Measurements from ENCODE around the gene PTAR1. TPM values are rescaled to one million over a fixed set of nuclear protein-coding genes. Genes with fewer than 3 reads are reported as not detected.
"Not testable (repeated sequence)": the region's sequence is repeated elsewhere in the genome, so short reads cannot be mapped to it uniquely, and the experiment has no call there.

PTAR1 gene
- polyA plus RNA-seq, 1 experiment = 12.4 TPM

- ChIA-PET CTCF (no interaction called here), POLR2A (no interaction called here)
- no peaks in the 10 kb centered on the region for H3K36me3 ChIP-seq (ENCODE audit: control insufficient read depth, insufficient read depth, low read length)
- no peak for TF ChIP-seq CTCF (IDR thresholded peaks at IDR 0.05; ENCODE audit: insufficient read depth, low read depth, low read length)
- H3K4me3 ChIP-seq (ENCODE audit: low read depth, low read length) = no peak overlapping the region
- DNase-seq (ENCODE audit: low read depth) = no peak
- no peaks in the 10 kb centered on the region for H3K27me3 ChIP-seq (ENCODE audit: control insufficient read depth, insufficient read depth, low read length)
Observed at GRCh38 chr9:69771775-69772418, 12.1 kb upstream of the PTAR1 start.

- ChIA-PET CTCF (interaction anchor here (1.3 kb wide), 1 partner anchor 39 kb away, joined by 3 read pairs; no protein-coding TSS in a partner anchor), POLR2A (no interaction called here)
- H3K27me3 ChIP-seq (ENCODE audit: control insufficient read depth, insufficient read depth, low read length) = no peaks in the 10 kb centered on the region
- no peaks in the 10 kb centered on the region for H3K36me3 ChIP-seq (ENCODE audit: control insufficient read depth, insufficient read depth, low read length)
- no peak for TF ChIP-seq CTCF (IDR thresholded peaks at IDR 0.05; ENCODE audit: insufficient read depth, low read depth, low read length)
- no peak overlapping the region for H3K4me3 ChIP-seq (ENCODE audit: low read depth, low read length)
- no peak for DNase-seq (ENCODE audit: low read depth)
Observed at GRCh38 chr9:69768716-69769115, 8.9 kb upstream of the PTAR1 start.

- Histone ChIP-seq H3K36me3 (ENCODE audit: control insufficient read depth, insufficient read depth, low read length) (no peaks in the 10 kb centered on the region), H3K27me3 (ENCODE audit: control insufficient read depth, insufficient read depth, low read length) (no peaks in the 10 kb centered on the region), H3K4me3 (ENCODE audit: low read depth, low read length) (no peak overlapping the region)
- no peak for TF ChIP-seq CTCF (IDR thresholded peaks at IDR 0.05; ENCODE audit: insufficient read depth, low read depth, low read length)
- POLR2A ChIA-PET = no interaction called here
- CTCF ChIA-PET = no interaction called here
- no peak for DNase-seq (ENCODE audit: low read depth)
Observed at GRCh38 chr9:69768101-69768500, 8.3 kb upstream of the PTAR1 start.

GRCh38 chr9:69763862-69764261 lies 4.1 kb upstream of the PTAR1 start:
- POLR2A ChIA-PET; DNase-seq (ENCODE audit: low read depth); H3K27me3 ChIP-seq (ENCODE audit: control insufficient read depth, insufficient read depth, low read length); H3K4me3 ChIP-seq (ENCODE audit: low read depth, low read length); H3K36me3 ChIP-seq (ENCODE audit: control insufficient read depth, insufficient read depth, low read length); CTCF ChIA-PET: not testable (repeated sequence)

GRCh38 chr9:69762527-69762926 lies 2.7 kb upstream of the PTAR1 start:
- Histone ChIP-seq H3K27me3 (ENCODE audit: control insufficient read depth, insufficient read depth, low read length) (no peaks in the 10 kb centered on the region), H3K36me3 (ENCODE audit: control insufficient read depth, insufficient read depth, low read length) (no peaks in the 10 kb centered on the region), H3K4me3 (ENCODE audit: low read depth, low read length) (no peak overlapping the region)
- DNase-seq (ENCODE audit: low read depth) = no peak
- ChIA-PET CTCF (interaction anchor here (0.7 kb wide), 1 partner anchor 90 kb away, joined by 3 read pairs; the partner anchor contains the start of gene APBA1), POLR2A (no interaction called here)
- no peak for TF ChIP-seq CTCF (IDR thresholded peaks at IDR 0.05; ENCODE audit: insufficient read depth, low read depth, low read length)

- ChIA-PET CTCF (no interaction called here), POLR2A (no interaction called here)
- no peak for TF ChIP-seq CTCF (IDR thresholded peaks at IDR 0.05; ENCODE audit: insufficient read depth, low read depth, low read length)
- Histone ChIP-seq H3K36me3 (ENCODE audit: control insufficient read depth, insufficient read depth, low read length) (no peaks in the 10 kb centered on the region), H3K27me3 (ENCODE audit: control insufficient read depth, insufficient read depth, low read length) (no peaks in the 10 kb centered on the region), H3K4me3 (ENCODE audit: low read depth, low read length) (peak overlapping the region; percentile 87)
- no peak for DNase-seq (ENCODE audit: low read depth)
Observed at GRCh38 chr9:69760278-69760610, 433 bp upstream of the PTAR1 start.
